GM12801 (cell line): ENCODE results near the gene CISH.

Experiments used
- CTCF ChIP-seq: IDR thresholded peaks from one replicate; pipeline ENCODE4 v1.5.1; 2011; ENCODE audit warnings: control low read depth; ENCODE audit not compliant: insufficient read length; ENCODE audit errors: extremely low read depth

Gene CISH

GRCh38 chr3:50605901-50606326, 5.7 kb downstream of the CISH start:
- no peak for TF ChIP-seq CTCF

- TF ChIP-seq CTCF: no peak
Measured at GRCh38 chr3:50604628-50605588, 6.7 kb downstream of the CISH start.

- no peak for TF ChIP-seq CTCF
Measured at GRCh38 chr3:50604110-50604621, 7.4 kb downstream of the CISH start.

GRCh38 chr3:50603261-50604109, 8.1 kb downstream of the CISH start:
- TF ChIP-seq CTCF: no peak

- TF ChIP-seq CTCF: no peak
Measured at GRCh38 chr3:50602595-50603191, 8.9 kb downstream of the CISH start.

- TF ChIP-seq CTCF: no peak
Measured at GRCh38 chr3:50600841-50601591, 10.6 kb downstream of the CISH start.
